Activated naive CD8-positive, alpha-beta T cell treated with anti-CD3 and anti-CD28 coated beads for 36 hours (primary cell): ENCODE results near the gene SNRNP25. TPM values are rescaled to one million over a fixed set of nuclear protein-coding genes. Genes with fewer than 3 reads are reported as not detected.

ENCODE experiments used
- DNase-seq: peaks from one replicate; pipeline ENCODE4 v3.0.0; 2021
- H3K27ac Mint-ChIP-seq: one replicate; pipeline ENCODE4 v1.8.0; 2022; ENCODE audit warnings: mild to moderate bottlenecking, moderate library complexity, mixed read lengths
- H3K27me3 Mint-ChIP-seq: one replicate; pipeline ENCODE4 v1.8.0; 2022; ENCODE audit warnings: mild to moderate bottlenecking, mixed read lengths
- H3K36me3 Mint-ChIP-seq: one replicate; pipeline ENCODE4 v1.8.0; 2021; ENCODE audit warnings: mild to moderate bottlenecking, mixed read lengths
- H3K4me1 Mint-ChIP-seq: one replicate; pipeline ENCODE4 v1.8.0; 2021; ENCODE audit warnings: mixed read lengths
- H3K4me3 Mint-ChIP-seq: one replicate; pipeline ENCODE4 v1.8.0; 2022; ENCODE audit warnings: mild to moderate bottlenecking, moderate library complexity, mixed read lengths
- H3K9me3 Mint-ChIP-seq: one replicate; pipeline ENCODE4 v1.8.0; 2022; ENCODE audit warnings: mixed read lengths
- total RNA-seq, 2 experiments: library from RNA; stranded (reverse); gene quantifications; one replicate each; pipeline ENCODE4 v1.2.3, GENCODE V29; 2021

Gene SNRNP25
- total RNA-seq, 2 experiments from 2014 or later: 98.4 to 103 TPM

DNA sequence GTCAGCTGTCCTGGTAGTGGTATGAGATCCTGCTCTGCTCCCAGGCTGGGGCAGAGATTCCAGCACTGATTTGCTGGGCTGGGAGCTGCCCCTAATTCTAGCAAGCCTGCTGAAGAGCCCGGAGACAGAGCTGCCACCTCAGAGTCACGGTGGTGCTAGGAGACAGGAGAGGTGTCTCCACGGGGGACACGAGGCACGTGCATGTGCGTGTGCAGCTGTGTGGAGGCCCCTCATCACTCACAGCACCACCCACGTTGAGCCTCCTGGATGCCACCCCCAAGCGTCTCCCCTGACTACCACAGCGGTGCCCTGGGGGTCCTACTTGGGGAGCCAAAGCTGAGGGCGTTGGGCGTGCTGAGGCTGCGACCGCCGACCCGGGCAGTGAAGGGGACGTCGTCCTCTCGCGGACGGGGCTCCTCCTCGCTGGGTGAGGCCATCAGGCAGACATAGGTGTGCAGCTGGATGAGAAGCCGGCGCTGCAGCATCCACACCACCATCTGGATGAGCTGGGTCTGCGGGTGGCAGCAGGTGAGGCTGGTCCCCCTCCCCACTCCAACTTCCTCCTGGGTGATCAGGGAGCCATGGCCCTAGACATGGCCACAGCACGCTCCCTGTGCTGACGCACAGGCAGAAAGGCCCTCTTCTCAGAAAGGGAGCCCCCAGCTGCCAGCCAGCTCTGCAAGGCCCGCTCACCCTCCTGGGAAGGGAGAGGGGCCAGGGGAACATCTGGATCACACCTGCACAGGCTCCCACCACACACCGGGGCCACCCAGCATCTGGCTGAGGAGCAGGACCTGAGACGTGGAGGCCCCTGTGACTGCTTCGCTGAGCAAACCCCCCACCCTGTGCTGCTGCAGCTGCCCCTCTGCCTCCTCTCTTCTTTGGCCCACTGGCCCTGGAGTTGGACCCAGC lies 36.0 kb downstream of the SNRNP25 start:
- H3K9me3 Mint-ChIP-seq: no peaks in the 10 kb centered on the region
- H3K27ac Mint-ChIP-seq: no peak overlapping the region
- no peak overlapping the region for H3K4me3 Mint-ChIP-seq
- no peak for DNase-seq
- peaks cover 8% of the 10 kb centered on the region for H3K4me1 Mint-ChIP-seq
- no peaks in the 10 kb centered on the region for H3K27me3 Mint-ChIP-seq
- peaks cover 13% of the 10 kb centered on the region for H3K36me3 Mint-ChIP-seq

GRCh38 chr16:91484-91883 lies 37.9 kb downstream of the SNRNP25 start:
- peaks cover 8% of the 10 kb centered on the region for H3K36me3 Mint-ChIP-seq
- no peaks in the 10 kb centered on the region for H3K9me3 Mint-ChIP-seq
- H3K4me1 Mint-ChIP-seq: no peaks in the 10 kb centered on the region
- DNase-seq: no peak
- H3K4me3 Mint-ChIP-seq: no peak overlapping the region
- no peak overlapping the region for H3K27ac Mint-ChIP-seq
- H3K27me3 Mint-ChIP-seq: no peaks in the 10 kb centered on the region

- Mint-ChIP-seq H3K4me3 (no peak overlapping the region), H3K27ac (no peak overlapping the region), H3K9me3 (no peaks in the 10 kb centered on the region), H3K4me1 (no peaks in the 10 kb centered on the region), H3K36me3 (peaks cover 10% of the 10 kb centered on the region), H3K27me3 (no peaks in the 10 kb centered on the region)
- no peak for DNase-seq
Measured at GRCh38 chr16:92431-93339, 39.1 kb downstream of the SNRNP25 start.

- H3K4me3 Mint-ChIP-seq: no peak overlapping the region
- DNase-seq: no peak
- no peak overlapping the region for H3K27ac Mint-ChIP-seq
- H3K36me3 Mint-ChIP-seq: peaks cover 8% of the 10 kb centered on the region
- H3K4me1 Mint-ChIP-seq: no peaks in the 10 kb centered on the region
- H3K9me3 Mint-ChIP-seq: no peaks in the 10 kb centered on the region
- H3K27me3 Mint-ChIP-seq: no peaks in the 10 kb centered on the region
Measured at GRCh38 chr16:94918-95265, 41.3 kb downstream of the SNRNP25 start.

GRCh38 chr16:96935-97381 lies 43.3 kb downstream of the SNRNP25 start:
- Mint-ChIP-seq H3K9me3 (no peaks in the 10 kb centered on the region), H3K27ac (no peak overlapping the region), H3K4me1 (no peaks in the 10 kb centered on the region), H3K27me3 (no peaks in the 10 kb centered on the region), H3K4me3 (no peak overlapping the region), H3K36me3 (peaks cover 4% of the 10 kb centered on the region)
- peak; percentile 91 for DNase-seq

- Mint-ChIP-seq H3K9me3 (no peaks in the 10 kb centered on the region), H3K36me3 (peaks cover 4% of the 10 kb centered on the region), H3K4me3 (no peak overlapping the region), H3K27me3 (no peaks in the 10 kb centered on the region), H3K27ac (no peak overlapping the region), H3K4me1 (no peaks in the 10 kb centered on the region)
- DNase-seq: no peak
Measured at GRCh38 chr16:97822-98221, 44.2 kb downstream of the SNRNP25 start.

DNA sequence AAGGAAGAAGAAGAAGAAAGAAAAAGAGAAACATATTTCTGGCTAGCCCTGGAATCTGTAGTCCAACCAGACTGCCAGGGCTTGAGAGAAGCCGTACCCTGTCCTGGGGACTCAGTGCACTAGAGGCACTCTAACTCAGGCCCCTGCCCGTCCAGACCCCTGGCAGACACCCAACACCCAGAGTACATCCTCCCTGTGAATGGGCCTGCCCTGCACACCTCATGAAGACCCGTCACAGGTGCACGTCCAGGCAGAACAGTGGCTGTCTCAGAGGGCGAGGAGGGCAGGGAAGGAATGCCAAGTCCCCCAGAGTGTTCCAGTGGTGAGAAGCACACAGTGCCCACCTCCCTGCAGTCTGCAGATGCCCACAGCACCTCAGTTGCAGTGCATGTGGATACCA lies 47.4 kb downstream of the SNRNP25 start:
- Mint-ChIP-seq H3K27me3 (no peaks in the 10 kb centered on the region), H3K27ac (no peak overlapping the region), H3K36me3 (peaks cover 9% of the 10 kb centered on the region), H3K4me3 (no peak overlapping the region), H3K9me3 (no peaks in the 10 kb centered on the region), H3K4me1 (no peaks in the 10 kb centered on the region)
- DNase-seq: no peak

GRCh38 chr16:101586-101985 lies 48.0 kb downstream of the SNRNP25 start:
- Mint-ChIP-seq H3K27ac (no peak overlapping the region), H3K4me3 (no peak overlapping the region), H3K9me3 (no peaks in the 10 kb centered on the region), H3K36me3 (peaks cover 10% of the 10 kb centered on the region), H3K27me3 (no peaks in the 10 kb centered on the region), H3K4me1 (no peaks in the 10 kb centered on the region)
- no peak for DNase-seq

DNA sequence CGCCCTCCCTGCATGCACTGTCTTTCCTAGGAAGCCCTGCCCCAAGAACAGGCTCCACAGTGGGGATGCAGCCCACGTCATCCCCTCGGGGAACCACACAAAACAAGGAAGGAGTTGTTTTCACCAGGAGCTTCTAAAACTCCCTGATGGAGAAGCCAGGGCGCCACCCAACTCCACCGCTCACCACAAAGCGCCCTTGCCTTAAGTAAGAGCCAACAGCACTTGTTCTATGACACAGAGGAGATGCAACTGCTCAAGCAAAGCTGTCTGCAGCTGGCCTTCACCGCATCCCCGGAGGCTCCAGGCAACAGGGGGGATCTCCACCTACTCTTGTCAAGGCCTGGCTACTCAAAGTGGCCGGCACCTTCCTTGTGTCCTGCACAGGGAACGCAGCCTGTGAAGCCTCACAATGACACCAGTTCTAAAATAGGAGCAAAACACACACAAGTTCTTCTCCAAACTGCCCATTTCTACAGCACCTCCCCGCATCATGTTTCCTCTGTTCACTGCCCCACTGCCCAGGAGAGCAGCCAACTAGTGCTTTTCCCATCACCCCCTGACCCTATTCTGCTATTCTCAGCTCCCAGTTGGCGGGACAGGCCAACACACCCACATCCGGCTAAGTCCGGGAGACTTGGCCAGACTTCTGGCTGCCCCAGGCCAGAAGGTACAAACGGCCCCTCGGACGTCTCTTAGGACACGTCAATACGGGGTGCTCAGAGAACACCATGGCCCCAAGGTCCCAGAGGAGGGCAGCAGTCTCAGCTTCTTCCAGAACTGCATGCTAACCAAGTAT lies 48.6 kb downstream of the SNRNP25 start:
- Mint-ChIP-seq H3K4me1 (peaks cover 1% of the 10 kb centered on the region), H3K4me3 (no peak overlapping the region), H3K36me3 (peaks cover 8% of the 10 kb centered on the region), H3K27me3 (no peaks in the 10 kb centered on the region), H3K27ac (no peak overlapping the region), H3K9me3 (no peaks in the 10 kb centered on the region)
- no peak for DNase-seq

DNA sequence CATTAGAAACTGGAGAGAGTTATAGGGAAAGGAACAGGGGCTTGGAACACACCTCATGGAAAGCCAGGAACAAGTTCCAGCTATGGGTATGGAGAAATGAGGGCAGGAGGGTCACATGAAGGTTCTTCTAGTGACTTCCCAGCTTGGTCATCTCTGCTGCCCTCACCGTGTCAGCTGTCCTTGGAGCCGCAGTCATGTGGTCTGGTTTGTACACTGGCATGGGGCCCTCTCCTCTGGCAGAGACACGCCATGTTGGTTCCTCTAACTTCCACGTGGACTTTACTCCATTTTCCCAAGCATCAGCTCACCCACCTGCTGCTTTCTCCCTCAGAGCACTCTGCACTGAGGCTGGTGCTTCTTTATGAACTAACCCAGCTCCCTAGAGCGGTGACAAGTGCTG lies 50.7 kb downstream of the SNRNP25 start:
- Mint-ChIP-seq H3K36me3 (peaks cover 8% of the 10 kb centered on the region), H3K9me3 (no peaks in the 10 kb centered on the region), H3K27ac (no peak overlapping the region), H3K4me3 (no peak overlapping the region), H3K27me3 (no peaks in the 10 kb centered on the region), H3K4me1 (peaks cover 1% of the 10 kb centered on the region)
- no peak for DNase-seq

DNA sequence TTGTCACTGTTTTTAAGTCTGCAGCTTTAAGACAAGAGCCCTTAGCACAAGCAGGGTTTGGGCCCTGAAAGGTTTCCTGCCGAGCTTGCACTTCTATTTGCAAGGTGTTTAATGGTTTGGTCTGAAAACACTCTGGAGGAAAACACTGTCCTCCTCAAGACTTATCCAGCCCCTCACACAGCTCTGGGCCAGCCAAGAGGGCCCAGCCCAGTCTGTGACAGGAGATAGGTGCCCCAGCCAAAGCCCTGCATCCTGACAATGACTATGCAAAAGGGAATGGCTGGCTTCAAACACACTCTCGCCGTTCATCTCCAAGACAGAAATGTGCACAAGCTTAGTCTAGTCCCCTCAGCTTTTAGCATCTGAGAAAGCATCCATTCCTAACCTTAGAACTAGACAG lies 51.3 kb downstream of the SNRNP25 start:
- peaks cover 8% of the 10 kb centered on the region for H3K36me3 Mint-ChIP-seq
- H3K4me3 Mint-ChIP-seq: no peak overlapping the region
- DNase-seq: no peak
- no peak overlapping the region for H3K27ac Mint-ChIP-seq
- H3K9me3 Mint-ChIP-seq: no peaks in the 10 kb centered on the region
- no peaks in the 10 kb centered on the region for H3K27me3 Mint-ChIP-seq
- H3K4me1 Mint-ChIP-seq: peaks cover 1% of the 10 kb centered on the region

DNA sequence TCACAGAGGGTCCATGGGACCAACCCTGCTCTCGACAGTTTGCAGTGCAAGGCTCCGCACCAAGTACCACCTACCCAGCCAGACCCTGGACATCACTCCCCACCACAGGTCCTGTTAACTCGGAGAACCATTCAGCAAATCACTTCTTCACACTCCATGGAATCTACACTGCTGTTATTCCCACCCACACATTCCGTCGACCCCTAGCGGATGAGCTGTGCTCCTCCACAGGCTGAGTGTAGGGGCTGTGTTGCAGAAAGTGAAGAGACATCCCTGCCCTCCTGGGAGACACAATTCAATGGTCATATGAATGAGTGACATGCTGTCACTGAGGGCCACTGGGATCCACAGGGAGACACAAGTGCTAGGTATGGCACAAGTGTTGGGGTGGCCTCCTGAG lies 51.9 kb downstream of the SNRNP25 start:
- no peak for DNase-seq
- H3K27me3 Mint-ChIP-seq: no peaks in the 10 kb centered on the region
- H3K36me3 Mint-ChIP-seq: peaks cover 8% of the 10 kb centered on the region
- no peaks in the 10 kb centered on the region for H3K9me3 Mint-ChIP-seq
- peaks cover 1% of the 10 kb centered on the region for H3K4me1 Mint-ChIP-seq
- no peak overlapping the region for H3K27ac Mint-ChIP-seq
- H3K4me3 Mint-ChIP-seq: no peak overlapping the region

- DNase-seq: peak; percentile 40
- H3K27me3 Mint-ChIP-seq: no peaks in the 10 kb centered on the region
- H3K36me3 Mint-ChIP-seq: peaks cover 8% of the 10 kb centered on the region
- H3K4me1 Mint-ChIP-seq: peaks cover 1% of the 10 kb centered on the region
- no peaks in the 10 kb centered on the region for H3K9me3 Mint-ChIP-seq
- no peak overlapping the region for H3K27ac Mint-ChIP-seq
- H3K4me3 Mint-ChIP-seq: no peak overlapping the region
Measured at GRCh38 chr16:106623-107324, 53.1 kb downstream of the SNRNP25 start.
